Endothelial cell of umbilical vein (primary cell): ENCODE results near the gene NHERF2. TPM values are rescaled to one million over a fixed set of nuclear protein-coding genes. Genes with fewer than 3 reads are reported as not detected.

Source experiments
- BruUV-seq: library from RNA; stranded (reverse); fragments of 400-500 nt; replicated peaks from 2 replicates; lab custom pipeline; 2021; lab: Mats Ljungman, UMichigan
- CTCF ChIA-PET: fragments of 300-600, 350-600 bp; sonication (Branson Sonifier 250); formaldehyde crosslinking; loops from one replicate; lab custom pipeline; 2021; ENCODE audit warnings: antibody characterized with exemption, inconsistent platforms; lab: Charles Lee
- POLR2A ChIA-PET: fragments of 300-600, 350-600 bp; sonication (Branson Sonifier 250); formaldehyde crosslinking; loops from one replicate; lab custom pipeline; 2021; ENCODE audit warnings: antibody characterized with exemption, inconsistent platforms; lab: Charles Lee
- DNase-seq: peaks from one replicate; pipeline ENCODE4 v3.0.0-alpha.2; 2011; ENCODE audit warnings: low read depth, low spot score
- FAIRE-seq: peaks from 2 replicates; lab custom pipeline; 2011; peaks lifted over from hg19 to GRCh38; lab: Jason Lieb, UNC
- H2AFZ ChIP-seq: 2 replicates; pipeline ENCODE4 v1.6.0; 2012; ENCODE audit warnings: low read depth, low read length, control low read depth, inconsistent platforms
- H3K27ac ChIP-seq: 2 replicates; pipeline ENCODE4 v1.5.1; 2011; ENCODE audit warnings: low read depth, mild to moderate bottlenecking, control low read depth, low read length, moderate library complexity; ENCODE audit not compliant: insufficient read depth
- H3K27me3 ChIP-seq, 2 experiments: 2 replicates each; pipeline versions ENCODE4 v1.6.0 to v1.6.1; 2011; ENCODE audit warnings: low read length in 2 of 2, mixed read lengths in 1 of 2; ENCODE audit not compliant: control insufficient read depth in 2 of 2, insufficient read depth in 2 of 2
- H3K36me3 ChIP-seq, 2 experiments: 2 replicates in 1 of 2; 3 replicates in 1 of 2; pipeline ENCODE4 v1.5.1; 2011; ENCODE audit warnings: low read length in 2 of 2, mild to moderate bottlenecking in 1 of 2, moderate library complexity in 1 of 2; ENCODE audit not compliant: control insufficient read depth in 2 of 2, insufficient read depth in 2 of 2; ENCODE audit errors: extremely low read depth in 1 of 2
- H3K4me1 ChIP-seq: 3 replicates; pipeline ENCODE4 v1.5.1; 2011; ENCODE audit warnings: mild to moderate bottlenecking, low read length; ENCODE audit not compliant: control insufficient read depth, insufficient read depth; ENCODE audit errors: extremely low read depth
- H3K4me2 ChIP-seq: 2 replicates; pipeline ENCODE4 v1.6.1; 2011; ENCODE audit warnings: low read length, control low read depth, mixed read lengths; ENCODE audit not compliant: insufficient read depth
- H3K4me3 ChIP-seq, 3 experiments: fragments of 200-600 bp in 1 of 3; sonication (generic), shearing (Covaris generic) in 1 of 3; replicated peaks in 1 of 3; 2 replicates each; pipeline ENCODE4 v1.5.1; 2011 to 2016; ENCODE audit warnings: control low read depth in 3 of 3, low read length in 3 of 3, mild to moderate bottlenecking in 2 of 3, inconsistent platforms in 1 of 3, low read depth in 1 of 3, moderate library complexity in 1 of 3; ENCODE audit not compliant: insufficient read depth in 1 of 3
- H3K79me2 ChIP-seq: 2 replicates; pipeline ENCODE4 v1.6.0; 2012; ENCODE audit warnings: low read length, inconsistent platforms; ENCODE audit not compliant: control insufficient read depth, insufficient read depth
- H3K9ac ChIP-seq: replicated peaks from 2 replicates; pipeline ENCODE3; 2011; ENCODE audit warnings: low read length, control low read depth; ENCODE audit not compliant: insufficient read depth; ENCODE audit errors: extremely low read depth
- H3K9me1 ChIP-seq: replicated peaks from 3 replicates; pipeline ENCODE4 v1.6.0; 2011; ENCODE audit warnings: mild to moderate bottlenecking, low read length; ENCODE audit not compliant: control insufficient read depth, insufficient read depth; ENCODE audit errors: extremely low read depth
- H3K9me3 ChIP-seq: replicated peaks from 2 replicates; pipeline ENCODE4 v1.5.1; 2012; ENCODE audit warnings: low read length, inconsistent platforms; ENCODE audit not compliant: control insufficient read depth, insufficient read depth
- H4K20me1 ChIP-seq: replicated peaks from 2 replicates; pipeline ENCODE3; 2011; ENCODE audit warnings: mild to moderate bottlenecking, low read length; ENCODE audit not compliant: control insufficient read depth, insufficient read depth; ENCODE audit errors: extremely low read depth
- EZH2 ChIP-seq: IDR thresholded peaks from 2 replicates; pipeline ENCODE4 v1.6.1; 2012; ENCODE audit warnings: borderline replicate concordance, low read depth, mild to moderate bottlenecking, moderate library complexity, low read length, inconsistent platforms; ENCODE audit not compliant: severe bottlenecking
- FOS ChIP-seq: IDR thresholded peaks from 2 replicates; pipeline ENCODE4 v1.6.1; 2011; ENCODE audit warnings: mild to moderate bottlenecking, low read length, moderate library complexity, borderline replicate concordance; ENCODE audit not compliant: insufficient read depth
- GATA2 ChIP-seq: IDR thresholded peaks from 2 replicates; pipeline ENCODE4 v1.7.0; 2011; ENCODE audit warnings: low read depth, mild to moderate bottlenecking, moderate library complexity, mixed read lengths, low read length; ENCODE audit not compliant: insufficient read length, insufficient read depth
- JUN ChIP-seq: IDR thresholded peaks from 2 replicates; pipeline ENCODE4 v1.6.1; 2011; ENCODE audit warnings: borderline replicate concordance, low read depth; ENCODE audit not compliant: insufficient read length, insufficient read depth
- MYC ChIP-seq: IDR thresholded peaks from one replicate; pipeline ENCODE4 v1.6.1; 2011; ENCODE audit warnings: mild to moderate bottlenecking, low read depth, low read length
- POLR2A ChIP-seq: IDR thresholded peaks from 2 replicates; pipeline ENCODE4 v1.6.1; 2012; ENCODE audit warnings: low read depth, mild to moderate bottlenecking, control low read depth, low read length
- POLR2AphosphoS5 ChIP-seq: IDR thresholded peaks from 2 replicates; pipeline ENCODE4 v1.6.1; 2012; ENCODE audit warnings: low read depth, mild to moderate bottlenecking, control low read depth, low read length, moderate library complexity; ENCODE audit not compliant: insufficient read depth
- dilution Hi-C: fragments of 300-500 bp; cut with MboI; formaldehyde crosslinking; loops from one replicate; pipeline ENCODE4 v1.15.0; 2019; ENCODE audit warnings: low sequenced_read_pairs; ENCODE audit not compliant: extremely low pct_ligation_motif_present
- intact Hi-C: fragments of 100-400 bp; cut with micrococcal nuclease; formaldehyde crosslinking; loops from one replicate; pipeline ENCODE4 v1.10.0; 2022
- polyA plus RNA-seq, 4 experiments: library from polyadenylated mRNA; depleted of rRNA in 3 of 4; stranded (reverse) in 3 of 4; unstranded in 1 of 4; fragments of >200 nt; gene quantifications; 2 replicates each; pipeline versions ENCODE4 v1.2.1 to v1.2.3, GENCODE V29; 2011 to 2012; ENCODE audit warnings: missing spikeins in 1 of 4
- total RNA-seq: library from RNA; stranded (reverse); gene quantifications from 2 replicates; pipeline ENCODE4 v1.2.3, GENCODE V29; 2021
- TF ChIP-seq, protein P1 (sequence below), 2 donors: IDR thresholded peaks; 1 replicate in 1 of 2; 2 replicates in 1 of 2; pipeline ENCODE4 v1.5.1; 2011; ENCODE audit warnings: low read length in 2 of 2, mild to moderate bottlenecking in 2 of 2, moderate library complexity in 2 of 2, control low read depth in 1 of 2, inconsistent platforms in 1 of 2, low read depth in 1 of 2; ENCODE audit not compliant: insufficient read depth in 1 of 2; ENCODE audit errors: extremely low read depth in 1 of 2
- TF ChIP-seq, protein P2 (sequence below): IDR thresholded peaks from 2 replicates; pipeline ENCODE4 v1.6.1; 2011; ENCODE audit not compliant: insufficient read depth, insufficient read length

Gene NHERF2
- total and polyA plus RNA-seq, 2 donors (not counting 3 experiments of a cell fraction or from before 2014, with no cell fraction given): 65.2 to 71.2 TPM

DNA sequence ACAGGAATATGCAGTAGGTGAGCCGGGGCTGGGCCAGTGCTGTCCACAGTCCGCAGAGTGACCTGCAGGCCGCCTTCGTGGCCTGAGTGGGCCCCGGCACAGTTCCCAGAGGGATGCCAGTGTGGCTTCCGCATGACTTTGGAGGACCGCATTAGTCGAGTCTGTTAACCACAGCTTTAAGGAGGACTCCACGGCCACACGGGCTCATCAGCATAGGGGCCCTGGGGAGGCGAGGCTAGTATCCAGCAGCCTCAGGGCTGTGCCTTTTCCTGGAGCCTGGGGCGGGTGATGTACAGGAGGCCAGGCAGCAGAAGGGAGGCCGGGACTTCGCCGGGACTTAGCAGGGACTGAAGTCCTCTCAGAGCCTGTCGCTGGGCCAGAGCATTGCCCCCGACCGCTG, 34.3 kb downstream of the NHERF2 start:
- no peak overlapping the region for H3K9ac ChIP-seq
- no TSS peak for BruUV-seq

More for the DNA sequence above, 34.3 kb downstream of the NHERF2 start:
- H3K4me1 ChIP-seq: no peaks in the 10 kb centered on the region
- TF ChIP-seq POLR2A (no peak), MYC (no peak), EZH2 (no peak), POLR2AphosphoS5 (no peak), FOS (no peak), JUN (no peak), GATA2 (no peak)
- TF ChIP-seq, protein P1, sequence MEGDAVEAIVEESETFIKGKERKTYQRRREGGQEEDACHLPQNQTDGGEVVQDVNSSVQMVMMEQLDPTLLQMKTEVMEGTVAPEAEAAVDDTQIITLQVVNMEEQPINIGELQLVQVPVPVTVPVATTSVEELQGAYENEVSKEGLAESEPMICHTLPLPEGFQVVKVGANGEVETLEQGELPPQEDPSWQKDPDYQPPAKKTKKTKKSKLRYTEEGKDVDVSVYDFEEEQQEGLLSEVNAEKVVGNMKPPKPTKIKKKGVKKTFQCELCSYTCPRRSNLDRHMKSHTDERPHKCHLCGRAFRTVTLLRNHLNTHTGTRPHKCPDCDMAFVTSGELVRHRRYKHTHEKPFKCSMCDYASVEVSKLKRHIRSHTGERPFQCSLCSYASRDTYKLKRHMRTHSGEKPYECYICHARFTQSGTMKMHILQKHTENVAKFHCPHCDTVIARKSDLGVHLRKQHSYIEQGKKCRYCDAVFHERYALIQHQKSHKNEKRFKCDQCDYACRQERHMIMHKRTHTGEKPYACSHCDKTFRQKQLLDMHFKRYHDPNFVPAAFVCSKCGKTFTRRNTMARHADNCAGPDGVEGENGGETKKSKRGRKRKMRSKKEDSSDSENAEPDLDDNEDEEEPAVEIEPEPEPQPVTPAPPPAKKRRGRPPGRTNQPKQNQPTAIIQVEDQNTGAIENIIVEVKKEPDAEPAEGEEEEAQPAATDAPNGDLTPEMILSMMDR (IDR thresholded peaks at IDR 0.05; ENCODE audit: extremely low read depth in 1 of 2, insufficient read depth in 1 of 2, low read depth in 1 of 2, low read length in 2 of 2): no peak
- TF ChIP-seq, protein P2, sequence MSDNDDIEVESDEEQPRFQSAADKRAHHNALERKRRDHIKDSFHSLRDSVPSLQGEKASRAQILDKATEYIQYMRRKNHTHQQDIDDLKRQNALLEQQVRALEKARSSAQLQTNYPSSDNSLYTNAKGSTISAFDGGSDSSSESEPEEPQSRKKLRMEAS: no peak
- FAIRE-seq (no peak), DNase-seq (no peak)
- H3K9me3 ChIP-seq: no peaks in the 10 kb centered on the region
- H2AFZ ChIP-seq: no peak overlapping the region
- H3K4me3 ChIP-seq: no peak overlapping the region
- dilution Hi-C loops (no loop called here), intact Hi-C loops (no loop called here)
- H3K4me2 ChIP-seq: no peak overlapping the region
- no peaks in the 10 kb centered on the region for H3K27me3 ChIP-seq
- ChIA-PET POLR2A (no interaction called here), CTCF (interaction anchor here (0.6 to 1.3 kb wide), 2 partner anchors 39 to 57 kb away, joined by 3 read pairs; no protein-coding TSS in a partner anchor)
- no peaks in the 10 kb centered on the region for H3K79me2 ChIP-seq
- no peak overlapping the region for H3K27ac ChIP-seq
- H3K36me3 ChIP-seq: peaks cover 0 to 55% of the 10 kb centered on the region in 2 experiments
- no peaks in the 10 kb centered on the region for H3K9me1 ChIP-seq
- H4K20me1 ChIP-seq: no peaks in the 10 kb centered on the region
